ENCODE measurements around the gene SPATA4.

DNA sequence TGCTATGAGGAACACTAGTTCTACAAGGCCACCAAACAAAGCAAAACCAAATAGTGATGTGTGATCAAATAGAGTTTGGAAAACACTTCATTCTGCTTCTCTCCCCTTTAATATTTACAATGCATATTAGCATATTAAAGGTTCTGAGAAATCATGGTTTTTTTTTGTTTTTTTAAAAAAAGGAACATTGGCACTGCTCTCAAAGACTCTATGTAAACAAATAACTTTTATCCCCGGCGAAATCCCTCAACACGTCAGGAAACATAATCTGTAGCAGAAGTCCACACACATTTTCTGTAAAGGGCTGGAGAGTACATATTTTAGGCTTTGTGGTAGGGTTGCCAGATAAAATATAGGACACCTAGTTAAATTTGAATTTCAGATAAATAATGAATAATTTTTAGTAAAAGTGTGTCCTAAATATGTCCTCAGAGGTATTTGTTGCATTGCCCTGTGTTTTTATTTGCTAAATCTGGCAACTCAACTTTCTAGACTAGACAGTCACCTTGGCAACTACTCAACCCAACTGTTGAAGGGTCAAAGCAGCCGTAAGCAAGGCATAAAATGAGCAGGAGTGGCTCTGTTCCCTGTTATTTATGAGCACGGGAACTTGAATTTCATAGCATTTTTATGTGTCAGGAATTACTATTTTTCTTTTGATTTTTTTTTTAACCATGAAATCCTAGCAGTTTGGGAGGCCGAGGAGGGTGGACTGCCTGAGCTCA is 8.6 kb downstream of the SPATA4 start:
- TF ChIP-seq POLR2A (IDR thresholded peaks at IDR 0.05) (no peak), EP300 (IDR thresholded peaks at IDR 0.05) (no peak), POLR2AphosphoS5 (IDR thresholded peaks at IDR 0.05) (no peak)
- TF ChIP-seq, protein P1, sequence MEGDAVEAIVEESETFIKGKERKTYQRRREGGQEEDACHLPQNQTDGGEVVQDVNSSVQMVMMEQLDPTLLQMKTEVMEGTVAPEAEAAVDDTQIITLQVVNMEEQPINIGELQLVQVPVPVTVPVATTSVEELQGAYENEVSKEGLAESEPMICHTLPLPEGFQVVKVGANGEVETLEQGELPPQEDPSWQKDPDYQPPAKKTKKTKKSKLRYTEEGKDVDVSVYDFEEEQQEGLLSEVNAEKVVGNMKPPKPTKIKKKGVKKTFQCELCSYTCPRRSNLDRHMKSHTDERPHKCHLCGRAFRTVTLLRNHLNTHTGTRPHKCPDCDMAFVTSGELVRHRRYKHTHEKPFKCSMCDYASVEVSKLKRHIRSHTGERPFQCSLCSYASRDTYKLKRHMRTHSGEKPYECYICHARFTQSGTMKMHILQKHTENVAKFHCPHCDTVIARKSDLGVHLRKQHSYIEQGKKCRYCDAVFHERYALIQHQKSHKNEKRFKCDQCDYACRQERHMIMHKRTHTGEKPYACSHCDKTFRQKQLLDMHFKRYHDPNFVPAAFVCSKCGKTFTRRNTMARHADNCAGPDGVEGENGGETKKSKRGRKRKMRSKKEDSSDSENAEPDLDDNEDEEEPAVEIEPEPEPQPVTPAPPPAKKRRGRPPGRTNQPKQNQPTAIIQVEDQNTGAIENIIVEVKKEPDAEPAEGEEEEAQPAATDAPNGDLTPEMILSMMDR (IDR thresholded peaks at IDR 0.05): no peak
